HG02678 (cell line): Measurements from ENCODE around the gene SFSWAP.

ENCODE experiments used
- ATAC-seq: cut with Tn5 transposase; IDR thresholded peaks from one replicate; pipeline ENCODE4 v1.9.1; 2021; ENCODE audit warnings: mild to moderate bottlenecking, moderate library complexity; ENCODE audit not compliant: unreplicated experiment

SFSWAP gene

GRCh38 chr12:131830335-131830913 lies 119.5 kb downstream of the SFSWAP start:
- peak; percentile 38 for ATAC-seq

- no peak for ATAC-seq
These were observed 120.2 kb downstream of the SFSWAP start for GRCh38 chr12:131830914-131831571.

GRCh38 chr12:131831635-131832041 lies 120.7 kb downstream of the SFSWAP start:
- no peak for ATAC-seq

- ATAC-seq, result no peak
These were observed 121.7 kb downstream of the SFSWAP start for GRCh38 chr12:131832321-131833231.

GRCh38 chr12:131833288-131833895 lies 122.5 kb downstream of the SFSWAP start:
- ATAC-seq, result no peak

- no peak for ATAC-seq
These were observed 123.2 kb downstream of the SFSWAP start for GRCh38 chr12:131833896-131834641.

- no peak for ATAC-seq
These were observed 124.1 kb downstream of the SFSWAP start for GRCh38 chr12:131834798-131835615.

GRCh38 chr12:131835616-131836171 lies 124.8 kb downstream of the SFSWAP start:
- no peak for ATAC-seq

GRCh38 chr12:131836193-131836592 lies 125.3 kb downstream of the SFSWAP start:
- ATAC-seq, result no peak

- no peak for ATAC-seq
These were observed 126.0 kb downstream of the SFSWAP start for GRCh38 chr12:131836714-131837397.

- no peak for ATAC-seq
These were observed 129.9 kb downstream of the SFSWAP start for GRCh38 chr12:131840643-131841416.

- no peak for ATAC-seq
These were observed 130.7 kb downstream of the SFSWAP start for GRCh38 chr12:131841547-131841946.

- no peak for ATAC-seq
These were observed 131.3 kb downstream of the SFSWAP start for GRCh38 chr12:131842169-131842568.

- no peak for ATAC-seq
These were observed 132.6 kb downstream of the SFSWAP start for GRCh38 chr12:131843527-131843926.

- ATAC-seq, result no peak
These were observed 133.2 kb downstream of the SFSWAP start for GRCh38 chr12:131844140-131844539.

GRCh38 chr12:131844656-131845055 lies 133.8 kb downstream of the SFSWAP start:
- no peak for ATAC-seq

GRCh38 chr12:131845121-131845520 lies 134.2 kb downstream of the SFSWAP start:
- no peak for ATAC-seq

- ATAC-seq, result no peak
These were observed 136.6 kb downstream of the SFSWAP start for GRCh38 chr12:131847456-131847855.
